GM18505 (cell line): Measurements from ENCODE around the gene SERPINB10.

ENCODE experiments used
- ATAC-seq: cut with Tn5 transposase; IDR thresholded peaks from one replicate; pipeline ENCODE4 v1.9.1; 2021; ENCODE audit not compliant: unreplicated experiment
- POLR2A ChIP-seq: IDR thresholded peaks from 4 replicates; pipeline ENCODE4 v1.6.1; 2011; ENCODE audit warnings: borderline replicate concordance; ENCODE audit not compliant: insufficient read depth, insufficient read length; ENCODE audit errors: extremely low read depth

Gene SERPINB10

GRCh38 chr18:63882333-63883141 is 25.2 kb upstream of the SERPINB10 start:
- ATAC-seq: no peak
- no peak for TF ChIP-seq POLR2A

- no peak for TF ChIP-seq POLR2A
- no peak for ATAC-seq
Measured at GRCh38 chr18:63883617-63884016, 24.1 kb upstream of the SERPINB10 start.

- TF ChIP-seq POLR2A: no peak
- no peak for ATAC-seq
Measured at GRCh38 chr18:63887424-63887823, 20.3 kb upstream of the SERPINB10 start, which contains the start of gene SERPINB2. Gene SERPINB2, plus strand, starts transcription at chr18:63887705. Its CDS starts 3,740 bp downstream, at chr18:63891445.

- no peak for ATAC-seq
- TF ChIP-seq POLR2A: no peak
Measured at GRCh38 chr18:63888470-63889190, 19.1 kb upstream of the SERPINB10 start.

- ATAC-seq: no peak
- TF ChIP-seq POLR2A: no peak
Measured at GRCh38 chr18:63889626-63890025, 18.1 kb upstream of the SERPINB10 start.

GRCh38 chr18:63890237-63890949 is 17.4 kb upstream of the SERPINB10 start:
- no peak for TF ChIP-seq POLR2A
- ATAC-seq: no peak

GRCh38 chr18:63890950-63891304 is 16.8 kb upstream of the SERPINB10 start:
- no peak for TF ChIP-seq POLR2A
- no peak for ATAC-seq

GRCh38 chr18:63892566-63892965 is 15.2 kb upstream of the SERPINB10 start:
- no peak for ATAC-seq
- TF ChIP-seq POLR2A: no peak

GRCh38 chr18:63894106-63894772 is 13.5 kb upstream of the SERPINB10 start:
- TF ChIP-seq POLR2A: no peak
- ATAC-seq: no peak

- ATAC-seq: no peak
- no peak for TF ChIP-seq POLR2A
Measured at GRCh38 chr18:63895190-63895589, 12.6 kb upstream of the SERPINB10 start.

- ATAC-seq: no peak
- TF ChIP-seq POLR2A: no peak
Measured at GRCh38 chr18:63897072-63897471, 10.7 kb upstream of the SERPINB10 start.

GRCh38 chr18:63899206-63899605 is 8.6 kb upstream of the SERPINB10 start:
- no peak for ATAC-seq
- no peak for TF ChIP-seq POLR2A
